ENCODE results near the gene SLC40A1.

SLC40A1 gene

GRCh38 chr2:189623049-189623448 is 42.5 kb upstream of the SLC40A1 start:
- DNase-seq (ENCODE audit: insufficient read length, low spot score) (no peak), FAIRE-seq (no peak)
- TF ChIP-seq, protein P1, sequence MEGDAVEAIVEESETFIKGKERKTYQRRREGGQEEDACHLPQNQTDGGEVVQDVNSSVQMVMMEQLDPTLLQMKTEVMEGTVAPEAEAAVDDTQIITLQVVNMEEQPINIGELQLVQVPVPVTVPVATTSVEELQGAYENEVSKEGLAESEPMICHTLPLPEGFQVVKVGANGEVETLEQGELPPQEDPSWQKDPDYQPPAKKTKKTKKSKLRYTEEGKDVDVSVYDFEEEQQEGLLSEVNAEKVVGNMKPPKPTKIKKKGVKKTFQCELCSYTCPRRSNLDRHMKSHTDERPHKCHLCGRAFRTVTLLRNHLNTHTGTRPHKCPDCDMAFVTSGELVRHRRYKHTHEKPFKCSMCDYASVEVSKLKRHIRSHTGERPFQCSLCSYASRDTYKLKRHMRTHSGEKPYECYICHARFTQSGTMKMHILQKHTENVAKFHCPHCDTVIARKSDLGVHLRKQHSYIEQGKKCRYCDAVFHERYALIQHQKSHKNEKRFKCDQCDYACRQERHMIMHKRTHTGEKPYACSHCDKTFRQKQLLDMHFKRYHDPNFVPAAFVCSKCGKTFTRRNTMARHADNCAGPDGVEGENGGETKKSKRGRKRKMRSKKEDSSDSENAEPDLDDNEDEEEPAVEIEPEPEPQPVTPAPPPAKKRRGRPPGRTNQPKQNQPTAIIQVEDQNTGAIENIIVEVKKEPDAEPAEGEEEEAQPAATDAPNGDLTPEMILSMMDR (IDR thresholded peaks at IDR 0.05; ENCODE audit: insufficient read depth, missing control alignments), result no peak

- DNase-seq (ENCODE audit: insufficient read length, low spot score), result no peak
- no peak for FAIRE-seq
- TF ChIP-seq, protein P1 (IDR thresholded peaks at IDR 0.05; ENCODE audit: insufficient read depth, missing control alignments), result no peak
Observed at GRCh38 chr2:189621781-189622180, 41.2 kb upstream of the SLC40A1 start.

GRCh38 chr2:189618197-189618596 is 37.6 kb upstream of the SLC40A1 start:
- DNase-seq (ENCODE audit: insufficient read length, low spot score), result no peak
- TF ChIP-seq, protein P1 (IDR thresholded peaks at IDR 0.05; ENCODE audit: insufficient read depth, missing control alignments), result no peak
- FAIRE-seq, result peak; percentile 75

- TF ChIP-seq, protein P1 (IDR thresholded peaks at IDR 0.05; ENCODE audit: insufficient read depth, missing control alignments), result no peak
- DNase-seq (ENCODE audit: insufficient read length, low spot score) (no peak), FAIRE-seq (no peak)
Observed at GRCh38 chr2:189614585-189614984, 34.0 kb upstream of the SLC40A1 start.

- DNase-seq (ENCODE audit: insufficient read length, low spot score) (no peak), FAIRE-seq (no peak)
- TF ChIP-seq, protein P1 (IDR thresholded peaks at IDR 0.05; ENCODE audit: insufficient read depth, missing control alignments), result no peak
Observed at GRCh38 chr2:189613650-189614420, 33.2 kb upstream of the SLC40A1 start.

DNA sequence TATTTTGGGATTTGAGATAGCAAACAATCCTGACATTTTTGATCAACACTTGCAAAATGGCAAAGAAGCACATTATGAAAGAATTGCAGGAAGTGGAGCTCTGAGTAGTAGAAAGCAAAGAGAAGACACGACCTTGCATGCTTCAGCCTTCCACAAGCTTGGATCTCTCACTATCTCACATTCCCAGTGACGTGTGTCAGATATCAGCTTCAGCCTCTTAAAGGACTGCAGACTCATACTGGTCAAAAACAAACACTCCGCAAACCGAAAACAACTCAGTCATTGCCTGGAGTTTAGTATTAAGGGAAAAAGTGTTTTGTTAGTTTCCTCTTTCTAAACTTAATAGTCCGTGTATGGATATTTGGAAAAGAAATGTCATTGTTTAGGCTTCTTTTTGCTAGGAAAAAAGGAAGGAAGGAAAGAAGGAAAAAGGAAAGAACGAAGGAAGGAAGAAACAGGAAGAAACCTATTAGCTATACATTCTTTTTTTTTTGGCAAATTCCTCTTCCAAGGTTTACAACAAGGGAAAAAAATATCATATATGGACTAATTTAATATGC is 32.6 kb upstream of the SLC40A1 start:
- FAIRE-seq, result no peak
- TF ChIP-seq, protein P1 (IDR thresholded peaks at IDR 0.05; ENCODE audit: insufficient read depth, missing control alignments), result no peak

DNA sequence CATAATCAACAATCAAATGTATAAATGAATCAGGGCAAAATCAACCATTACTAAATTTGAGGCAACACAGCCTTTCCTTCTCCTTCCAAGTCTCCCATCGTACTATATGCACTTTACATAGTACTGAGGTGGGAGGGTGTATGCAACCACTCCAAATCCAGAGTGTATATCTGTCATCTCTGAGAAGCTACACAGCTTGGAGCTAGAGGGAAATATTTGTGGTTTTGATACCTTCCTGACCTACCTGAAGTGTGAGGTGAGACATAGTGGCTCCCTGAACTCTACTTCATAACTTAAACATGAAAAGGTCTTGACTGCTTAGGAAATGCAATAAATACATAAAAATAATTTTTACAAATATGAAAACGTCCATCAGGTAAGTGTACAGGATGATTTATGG is 30.1 kb upstream of the SLC40A1 start:
- DNase-seq (ENCODE audit: insufficient read length, low spot score) (no peak), FAIRE-seq (no peak)
- TF ChIP-seq, protein P1 (IDR thresholded peaks at IDR 0.05; ENCODE audit: insufficient read depth, missing control alignments), result no peak

More for the DNA sequence above, 32.6 kb upstream of the SLC40A1 start:
- DNase-seq (ENCODE audit: insufficient read length, low spot score), result no peak

All from D721Med (cell line).